DOHH2 (cell line): ENCODE measurements around the gene MMADHC.

ENCODE experiments used
- H3F3A ChIP-seq: fragments of 200-600 bp; sonication (generic), shearing (Covaris generic); 2 replicates; pipeline ENCODE4 v1.6.0; 2016; ENCODE audit warnings: antibody characterized with exemption, mild to moderate bottlenecking; ENCODE audit not compliant: control insufficient read depth, insufficient read depth
- H3K27ac ChIP-seq: fragments of 200-600 bp; sonication (generic); 2 replicates; pipeline ENCODE4 v1.5.1; 2014; ENCODE audit warnings: low read depth, mild to moderate bottlenecking, low read length, moderate library complexity
- H3K27me3 ChIP-seq: fragments of 200-600 bp; sonication (generic); 2 replicates; pipeline ENCODE4 v1.6.1; 2014; ENCODE audit warnings: mild to moderate bottlenecking, low read length, mixed read lengths; ENCODE audit not compliant: control insufficient read depth
- H3K36me3 ChIP-seq: fragments of 200-600 bp; sonication (generic); 2 replicates; pipeline ENCODE4 v1.6.1; 2014; ENCODE audit warnings: mild to moderate bottlenecking, low read length, moderate library complexity, mixed read lengths; ENCODE audit not compliant: control insufficient read depth
- H3K4me1 ChIP-seq: fragments of 200-600 bp; sonication (generic); 2 replicates; pipeline ENCODE4 v1.6.1; 2014; ENCODE audit warnings: mild to moderate bottlenecking, low read length, mixed read lengths; ENCODE audit not compliant: control insufficient read depth
- H3K4me2 ChIP-seq: fragments of 200-600 bp; sonication (generic); 2 replicates; pipeline ENCODE4 v1.6.0; 2014; ENCODE audit warnings: mild to moderate bottlenecking, low read length, moderate library complexity
- H3K4me3 ChIP-seq: fragments of 200-600 bp; sonication (generic); 2 replicates; pipeline ENCODE4 v1.5.1; 2014; ENCODE audit warnings: mild to moderate bottlenecking, low read length, mixed read lengths
- H3K79me2 ChIP-seq: fragments of 200-600 bp; sonication (generic); 2 replicates; pipeline ENCODE4 v1.6.1; 2014; ENCODE audit warnings: mild to moderate bottlenecking, low read length, mixed read lengths; ENCODE audit not compliant: control insufficient read depth
- H3K9me2 ChIP-seq: fragments of 200-600 bp; sonication (generic); replicated peaks from 2 replicates; pipeline ENCODE4 v1.6.1; 2014; ENCODE audit warnings: mild to moderate bottlenecking, low read length, mixed read lengths; ENCODE audit not compliant: control insufficient read depth
- H3K9me3 ChIP-seq: fragments of 200-600 bp; sonication (generic); 2 replicates; pipeline ENCODE4 v1.6.1; 2014; ENCODE audit warnings: antibody characterized with exemption, low read length, mixed read lengths; ENCODE audit not compliant: control insufficient read depth, insufficient read depth
- H4K20me1 ChIP-seq: fragments of 200-600 bp; sonication (generic); 2 replicates; pipeline ENCODE4 v1.6.0; 2014; ENCODE audit warnings: low read depth, mild to moderate bottlenecking, antibody characterized with exemption, low read length, moderate library complexity; ENCODE audit not compliant: control insufficient read depth, insufficient read depth
- CTCF ChIP-seq: fragments of 200-600 bp; sonication (generic); IDR thresholded peaks from one replicate; pipeline ENCODE4 v1.5.1; 2014; ENCODE audit warnings: antibody characterized with exemption, mild to moderate bottlenecking, low read depth, low read length; ENCODE audit not compliant: poor library complexity, severe bottlenecking
- EZH2phosphoT487 ChIP-seq: fragments of 200-600 bp; sonication (generic); IDR thresholded peaks from 2 replicates; pipeline ENCODE4 v1.6.1; 2017; ENCODE audit warnings: borderline replicate concordance, mild to moderate bottlenecking, antibody characterized with exemption, low read length, moderate library complexity, mixed read lengths

MMADHC gene

GRCh38 chr2:149552830-149553229, 34.7 kb downstream of the MMADHC start:
- H3K9me3 ChIP-seq = no peaks in the 10 kb centered on the region
- no peaks in the 10 kb centered on the region for H3K9me2 ChIP-seq
- H4K20me1 ChIP-seq = no peaks in the 10 kb centered on the region
- H3K4me2 ChIP-seq = no peak overlapping the region
- TF ChIP-seq CTCF = no peak
- no peak for TF ChIP-seq EZH2phosphoT487
- no peaks in the 10 kb centered on the region for H3K4me1 ChIP-seq
- H3K27ac ChIP-seq = no peak overlapping the region
- H3K36me3 ChIP-seq = no peaks in the 10 kb centered on the region
- no peak overlapping the region for H3K4me3 ChIP-seq
- H3K79me2 ChIP-seq = no peaks in the 10 kb centered on the region
- no peaks in the 10 kb centered on the region for H3F3A ChIP-seq
- no peaks in the 10 kb centered on the region for H3K27me3 ChIP-seq

GRCh38 chr2:149552226-149552625, 35.3 kb downstream of the MMADHC start:
- TF ChIP-seq EZH2phosphoT487 (no peak), CTCF (no peak)

GRCh38 chr2:149544692-149545091, 42.9 kb downstream of the MMADHC start:
- peaks cover 6% of the 10 kb centered on the region; the same call in 1 of the 2 replicates for H3K27me3 ChIP-seq
- no peak overlapping the region for H3K4me3 ChIP-seq
- no peak overlapping the region for H3K4me2 ChIP-seq
- H3K9me3 ChIP-seq = no peaks in the 10 kb centered on the region
- H3K9me2 ChIP-seq = no peaks in the 10 kb centered on the region
- H3K79me2 ChIP-seq = no peaks in the 10 kb centered on the region
- H3K4me1 ChIP-seq = no peaks in the 10 kb centered on the region
- no peaks in the 10 kb centered on the region for H4K20me1 ChIP-seq
- no peaks in the 10 kb centered on the region for H3F3A ChIP-seq
- H3K27ac ChIP-seq = no peak overlapping the region
- H3K36me3 ChIP-seq = no peaks in the 10 kb centered on the region
- TF ChIP-seq CTCF = no peak
- TF ChIP-seq EZH2phosphoT487 = no peak

More at GRCh38 chr2:149552226-149552625, 35.3 kb downstream of the MMADHC start:
- Histone ChIP-seq H3K4me3 (no peak overlapping the region), H3K79me2 (no peaks in the 10 kb centered on the region), H3K9me3 (no peaks in the 10 kb centered on the region), H3K9me2 (no peaks in the 10 kb centered on the region), H3F3A (no peaks in the 10 kb centered on the region), H3K27me3 (no peaks in the 10 kb centered on the region), H3K36me3 (no peaks in the 10 kb centered on the region), H3K4me2 (no peak overlapping the region), H3K27ac (no peak overlapping the region), H3K4me1 (no peaks in the 10 kb centered on the region), H4K20me1 (no peaks in the 10 kb centered on the region)

- H3K27me3 ChIP-seq = peaks cover 7% of the 10 kb centered on the region; the same call in 1 of the 2 replicates
- H3K27ac ChIP-seq = no peak overlapping the region
- no peaks in the 10 kb centered on the region for H3K79me2 ChIP-seq
- no peaks in the 10 kb centered on the region for H3K36me3 ChIP-seq
- H4K20me1 ChIP-seq = no peaks in the 10 kb centered on the region
- no peaks in the 10 kb centered on the region for H3F3A ChIP-seq
- no peaks in the 10 kb centered on the region for H3K9me2 ChIP-seq
- H3K4me1 ChIP-seq = no peaks in the 10 kb centered on the region
- no peak overlapping the region for H3K4me3 ChIP-seq
- H3K4me2 ChIP-seq = no peak overlapping the region
- H3K9me3 ChIP-seq = no peaks in the 10 kb centered on the region
- TF ChIP-seq EZH2phosphoT487 = no peak
- TF ChIP-seq CTCF = no peak
Observed at GRCh38 chr2:149543845-149544244, 43.7 kb downstream of the MMADHC start.
